Heart left ventricle (tissue), 13 donors: ENCODE results near the gene LRRC15.

ENCODE experiments used
- POLR2A ChIP-seq, 2 donors: fragments of 450-650 bp; IDR thresholded peaks; one replicate each; pipeline ENCODE4 v1.6.1; 2017; ENCODE audit warnings: antibody characterized with exemption in 2 of 2, mild to moderate bottlenecking in 2 of 2, moderate library complexity in 2 of 2
- TF ChIP-seq, protein P1 (sequence below), 12 donors: fragments of 200-600 bp; sonication (generic) in 4 of 12; IDR thresholded peaks; one replicate each; pipeline versions ENCODE4 v1.5.0 to v1.8.0; 2018 to 2022; ENCODE audit warnings: antibody characterized with exemption in 12 of 12, mild to moderate bottlenecking in 5 of 12
- donor health status: ischemic (EF 13 %, LVEDD 7.1; RV severe dilation, severe dysfunction).
- donor health status: DM: no; HTN: yes; CAD: no.
- donor health status: DM: no; HTN: no; CAD: no.
- donor health status: ischemic (EF 25% LVEDD 6.9; RV normal size, moderate dysfunction).
- donor health status: ischemic (EF 25% LVEDD 5.7; RV mildly dilated, moderate dysfunction).
- donor health status: ischemic (EF 35%, LVEDD 5.7; RV mildly dilated, moderate dysfunction).
- donor health status: nonischemic (EF 11% LVEDD 7.7; RV severe dilation, severe dysfunction).
- donor health status: DM: yes; HTN: yes; CAD: no.
- donor health status: PGD.
- donor health status: ischemic (EF 29% LVEDD 5.4; RV normal size, mild dysfunction).
- donor health status: nonischemic (EF 23%, LVEDD 6.1; RV moderate dilation, normal function).

DNA sequence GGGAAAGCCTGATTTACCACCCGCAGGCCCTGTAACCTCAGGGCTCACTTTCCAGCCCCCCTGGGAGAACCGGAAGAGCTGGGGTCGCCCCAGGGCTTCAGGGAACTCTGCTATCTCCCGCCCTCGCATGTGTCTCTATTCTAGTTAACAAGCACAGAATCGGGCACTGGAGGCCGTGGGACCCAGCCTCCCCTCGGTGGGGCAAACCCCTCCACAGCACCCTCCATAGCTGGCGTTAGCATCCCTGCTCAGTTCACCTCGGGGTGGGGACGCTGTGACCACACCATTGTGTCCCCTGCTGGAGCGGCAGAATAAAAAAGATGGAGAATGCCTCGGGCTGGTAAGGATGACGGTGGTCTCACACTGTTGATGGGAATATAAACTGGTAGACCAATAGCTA lies 3.5 kb upstream of the LRRC15 start:
- TF ChIP-seq POLR2A (IDR thresholded peaks at IDR 0.05) = no peak
- TF ChIP-seq, protein P1, sequence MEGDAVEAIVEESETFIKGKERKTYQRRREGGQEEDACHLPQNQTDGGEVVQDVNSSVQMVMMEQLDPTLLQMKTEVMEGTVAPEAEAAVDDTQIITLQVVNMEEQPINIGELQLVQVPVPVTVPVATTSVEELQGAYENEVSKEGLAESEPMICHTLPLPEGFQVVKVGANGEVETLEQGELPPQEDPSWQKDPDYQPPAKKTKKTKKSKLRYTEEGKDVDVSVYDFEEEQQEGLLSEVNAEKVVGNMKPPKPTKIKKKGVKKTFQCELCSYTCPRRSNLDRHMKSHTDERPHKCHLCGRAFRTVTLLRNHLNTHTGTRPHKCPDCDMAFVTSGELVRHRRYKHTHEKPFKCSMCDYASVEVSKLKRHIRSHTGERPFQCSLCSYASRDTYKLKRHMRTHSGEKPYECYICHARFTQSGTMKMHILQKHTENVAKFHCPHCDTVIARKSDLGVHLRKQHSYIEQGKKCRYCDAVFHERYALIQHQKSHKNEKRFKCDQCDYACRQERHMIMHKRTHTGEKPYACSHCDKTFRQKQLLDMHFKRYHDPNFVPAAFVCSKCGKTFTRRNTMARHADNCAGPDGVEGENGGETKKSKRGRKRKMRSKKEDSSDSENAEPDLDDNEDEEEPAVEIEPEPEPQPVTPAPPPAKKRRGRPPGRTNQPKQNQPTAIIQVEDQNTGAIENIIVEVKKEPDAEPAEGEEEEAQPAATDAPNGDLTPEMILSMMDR (IDR thresholded peaks at IDR 0.05) = no peak
